OCI-LY3 (cell line): ENCODE results near the gene EIF4G3.

Experiments
- EZH2phosphoT487 ChIP-seq: fragments of 200-600 bp; shearing (Covaris generic); IDR thresholded peaks from 2 replicates; pipeline ENCODE4 v1.6.1; 2018; ENCODE audit warnings: antibody characterized with exemption, mixed run types, low read depth
- TF ChIP-seq, protein P1 (sequence below): fragments of 200-600, 300-600 bp; sonication (generic); IDR thresholded peaks from 2 replicates; pipeline ENCODE4 v1.5.1; 2014; ENCODE audit warnings: antibody characterized with exemption, low read length, low read depth

DNA sequence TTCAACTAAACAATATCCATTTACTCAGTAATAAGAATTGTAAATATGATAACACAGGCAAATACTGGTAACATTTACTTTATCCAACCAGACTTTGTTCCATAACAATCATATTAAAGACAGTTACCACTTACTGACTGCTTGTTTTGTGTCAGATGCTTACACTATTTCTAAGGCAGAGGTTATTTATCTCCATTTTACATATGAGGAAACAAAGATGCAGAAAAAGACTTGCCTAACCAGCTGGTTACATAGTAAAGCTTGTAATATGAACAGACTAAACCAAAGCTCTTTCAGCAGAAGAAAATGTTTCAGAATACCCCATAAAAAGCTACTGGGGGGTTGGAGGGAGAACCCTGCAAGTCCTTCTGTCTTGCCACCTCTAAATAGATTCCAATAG lies 180.1 kb downstream of the EIF4G3 start:
- TF ChIP-seq, protein P1, sequence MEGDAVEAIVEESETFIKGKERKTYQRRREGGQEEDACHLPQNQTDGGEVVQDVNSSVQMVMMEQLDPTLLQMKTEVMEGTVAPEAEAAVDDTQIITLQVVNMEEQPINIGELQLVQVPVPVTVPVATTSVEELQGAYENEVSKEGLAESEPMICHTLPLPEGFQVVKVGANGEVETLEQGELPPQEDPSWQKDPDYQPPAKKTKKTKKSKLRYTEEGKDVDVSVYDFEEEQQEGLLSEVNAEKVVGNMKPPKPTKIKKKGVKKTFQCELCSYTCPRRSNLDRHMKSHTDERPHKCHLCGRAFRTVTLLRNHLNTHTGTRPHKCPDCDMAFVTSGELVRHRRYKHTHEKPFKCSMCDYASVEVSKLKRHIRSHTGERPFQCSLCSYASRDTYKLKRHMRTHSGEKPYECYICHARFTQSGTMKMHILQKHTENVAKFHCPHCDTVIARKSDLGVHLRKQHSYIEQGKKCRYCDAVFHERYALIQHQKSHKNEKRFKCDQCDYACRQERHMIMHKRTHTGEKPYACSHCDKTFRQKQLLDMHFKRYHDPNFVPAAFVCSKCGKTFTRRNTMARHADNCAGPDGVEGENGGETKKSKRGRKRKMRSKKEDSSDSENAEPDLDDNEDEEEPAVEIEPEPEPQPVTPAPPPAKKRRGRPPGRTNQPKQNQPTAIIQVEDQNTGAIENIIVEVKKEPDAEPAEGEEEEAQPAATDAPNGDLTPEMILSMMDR: no peak
- TF ChIP-seq EZH2phosphoT487: no peak
